GM10266 (cell line): ENCODE data around the gene C2orf72.
A peak's percentile ranks its signal among the peaks of the same experiment; 100 is the strongest.

ENCODE experiments used
- DNase-seq: peaks from one replicate; pipeline ENCODE4 v3.0.0; 2012; ENCODE audit errors: extremely low spot score
- CTCF ChIP-seq: IDR thresholded peaks from 2 replicates; pipeline ENCODE4 v1.5.1; 2012; ENCODE audit warnings: mild to moderate bottlenecking, low read depth; ENCODE audit not compliant: control insufficient read depth, insufficient read depth; ENCODE audit errors: missing control alignments

The C2orf72 gene

GRCh38 chr2:231052494-231053451 is 15.4 kb downstream of the C2orf72 start:
- peak; percentile 95 for TF ChIP-seq CTCF

GRCh38 chr2:231053846-231054245 is 16.5 kb downstream of the C2orf72 start:
- no peak for DNase-seq
- no peak for TF ChIP-seq CTCF

More at GRCh38 chr2:231052494-231053451, 15.4 kb downstream of the C2orf72 start:
- DNase-seq: peak; percentile 85

GRCh38 chr2:231056453-231057416 is 19.4 kb downstream of the C2orf72 start, which contains the start of gene PSMD1:
Gene PSMD1, plus strand, starts transcription at chr2:231056867. Its CDS starts 159 bp downstream, at chr2:231057026.
- DNase-seq: peak; percentile 95
- peak; percentile 97 for TF ChIP-seq CTCF

GRCh38 chr2:231057590-231057989 is 20.3 kb downstream of the C2orf72 start:
- DNase-seq: no peak
- no peak for TF ChIP-seq CTCF

GRCh38 chr2:231058761-231059550 is 21.6 kb downstream of the C2orf72 start:
- TF ChIP-seq CTCF: no peak
- no peak for DNase-seq

GRCh38 chr2:231059756-231060155 is 22.4 kb downstream of the C2orf72 start:
- TF ChIP-seq CTCF: no peak
- no peak for DNase-seq
